Activated effector memory CD4-positive, alpha-beta T cell treated with Interleukin-2 at 50 U/mL for 16 hours (primary cell): ENCODE data around the gene UGT1A4.
"Not testable (repeated sequence)": the region's sequence is repeated elsewhere in the genome, so short reads cannot be mapped to it uniquely, and the experiment has no call there.

ENCODE experiments used
- DNase-seq: peaks from one replicate; pipeline ENCODE4 v3.0.0-alpha.2; 2020

Gene UGT1A4

DNA sequence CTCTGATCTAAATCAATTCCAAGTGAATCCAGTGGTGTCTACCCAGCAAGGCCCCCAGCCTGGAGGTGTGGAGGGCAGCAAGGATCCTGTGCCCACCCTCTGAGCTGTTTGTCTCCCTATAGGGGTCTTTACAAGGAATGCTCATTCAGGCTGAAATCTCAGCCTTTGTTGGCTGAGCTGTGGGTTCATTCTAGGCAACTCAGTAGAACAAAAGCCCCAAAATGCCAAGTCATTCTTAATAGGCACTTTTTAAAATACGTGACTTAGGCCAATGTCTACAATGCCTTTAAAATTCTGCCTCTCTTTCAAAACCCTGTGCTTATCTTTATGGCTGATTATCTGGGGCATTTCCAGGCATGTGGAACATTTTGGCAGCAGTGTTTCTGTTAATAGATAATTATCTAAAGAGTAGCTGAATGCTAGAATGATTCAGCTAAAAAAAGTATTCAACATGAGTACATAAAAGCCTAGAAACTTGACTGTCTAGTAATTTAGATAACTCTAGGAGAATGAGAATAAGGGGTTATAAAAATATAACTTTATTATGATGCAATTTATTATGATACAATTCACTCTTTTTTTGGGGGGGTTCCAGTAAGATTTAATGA lies 18.4 kb upstream of the UGT1A4 start:
- DNase-seq: no peak

DNA sequence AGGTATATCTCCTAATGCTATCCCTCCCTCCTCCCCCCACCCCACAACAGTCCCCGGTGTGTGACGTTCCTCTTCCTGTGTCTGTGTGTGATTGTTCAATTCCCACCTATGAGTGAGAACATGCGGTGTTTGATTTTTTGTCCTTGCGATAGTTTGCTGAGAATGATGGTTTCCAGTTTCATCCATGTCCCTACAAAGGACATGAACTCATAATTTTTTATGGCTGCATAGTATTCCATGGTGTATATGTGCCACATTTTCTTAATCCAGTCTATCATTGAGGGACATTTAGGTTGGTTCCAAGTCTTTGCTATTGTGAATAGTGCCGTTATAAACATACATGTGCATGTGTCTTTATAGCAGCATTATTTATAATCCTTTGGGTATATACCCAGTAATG lies 17.7 kb upstream of the UGT1A4 start:
- not testable (repeated sequence) for DNase-seq

DNA sequence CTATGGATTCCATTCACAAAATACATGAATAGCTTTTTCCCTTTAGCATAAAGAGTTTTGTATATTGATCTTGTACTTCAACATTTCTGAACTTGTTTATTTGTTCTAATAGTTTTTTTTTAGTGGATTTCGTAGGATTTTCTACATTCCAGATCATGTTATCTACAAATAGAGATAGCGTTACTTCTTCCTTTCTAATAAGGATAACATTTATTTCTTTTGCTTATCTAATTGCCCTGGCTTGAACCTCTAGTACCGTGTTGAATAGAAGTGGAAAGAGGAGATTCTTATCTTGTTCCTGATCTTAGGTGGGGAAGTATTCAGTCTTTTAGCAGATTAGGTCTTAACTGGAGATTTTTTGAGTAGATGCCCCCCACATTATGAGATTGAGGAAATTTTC lies 16.3 kb upstream of the UGT1A4 start:
- no peak for DNase-seq

DNA sequence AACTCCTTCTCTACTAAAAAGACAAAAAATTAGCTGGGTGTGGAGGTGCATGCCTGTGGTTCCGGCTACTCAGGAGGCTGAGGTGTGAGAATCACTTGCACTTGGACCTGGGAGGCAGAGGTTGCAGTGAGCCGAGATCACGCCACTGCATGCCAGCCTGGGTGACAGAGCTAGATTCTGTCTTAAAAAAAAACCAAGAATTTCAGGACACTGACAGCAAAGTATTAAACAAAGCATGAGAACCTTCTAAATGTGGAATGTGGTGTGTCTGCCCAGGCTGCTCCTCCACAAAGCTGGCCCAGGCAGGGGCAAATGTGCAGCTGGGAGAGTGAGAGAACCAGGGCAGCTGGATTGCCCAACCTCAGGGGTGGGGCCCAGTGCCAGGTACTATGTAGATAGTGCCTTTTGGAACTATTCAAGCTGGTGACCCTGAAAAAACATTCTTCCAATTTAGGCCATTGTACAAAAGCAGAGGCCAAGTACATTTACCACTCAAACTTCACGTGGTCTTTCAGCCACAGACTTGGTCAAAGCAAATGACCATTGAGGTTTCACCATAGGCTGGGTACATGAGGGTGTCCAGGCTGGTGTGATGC lies 12.5 kb upstream of the UGT1A4 start:
- DNase-seq: no peak

GRCh38 chr2:233706720-233707119 lies 11.8 kb upstream of the UGT1A4 start:
- no peak for DNase-seq

DNA sequence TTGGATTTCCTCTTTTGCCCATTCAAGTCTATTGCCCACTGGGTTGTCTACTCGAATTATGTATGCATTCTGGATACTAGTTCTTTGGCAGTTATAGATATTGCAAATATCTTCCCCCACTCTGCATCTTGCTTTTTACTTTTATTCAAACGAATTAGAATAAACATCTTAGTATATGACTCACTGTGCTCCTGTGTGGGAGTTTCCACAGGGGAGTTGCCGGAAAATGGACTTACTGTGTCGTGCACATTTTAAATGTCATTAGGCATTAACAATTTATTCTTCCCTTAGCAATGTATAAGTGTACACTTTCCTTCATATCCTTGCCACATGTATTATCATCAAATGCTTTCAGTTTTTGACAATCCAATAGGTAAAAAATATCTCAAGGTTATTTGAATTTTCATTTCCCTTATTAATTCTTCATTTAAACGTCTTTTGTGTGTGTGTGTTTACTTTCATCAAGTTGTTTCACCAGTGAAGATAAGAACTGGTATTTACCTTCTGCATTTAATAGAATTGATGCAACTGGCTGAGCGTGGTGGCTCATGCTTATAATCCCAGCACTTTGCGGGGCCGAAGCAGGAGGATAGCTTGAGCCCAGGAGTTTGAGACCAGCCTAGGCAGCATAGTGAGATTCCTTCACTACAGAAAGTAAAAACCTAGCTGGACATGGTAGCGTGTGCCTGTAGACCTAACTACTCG lies 10.4 kb upstream of the UGT1A4 start:
- DNase-seq: no peak

DNA sequence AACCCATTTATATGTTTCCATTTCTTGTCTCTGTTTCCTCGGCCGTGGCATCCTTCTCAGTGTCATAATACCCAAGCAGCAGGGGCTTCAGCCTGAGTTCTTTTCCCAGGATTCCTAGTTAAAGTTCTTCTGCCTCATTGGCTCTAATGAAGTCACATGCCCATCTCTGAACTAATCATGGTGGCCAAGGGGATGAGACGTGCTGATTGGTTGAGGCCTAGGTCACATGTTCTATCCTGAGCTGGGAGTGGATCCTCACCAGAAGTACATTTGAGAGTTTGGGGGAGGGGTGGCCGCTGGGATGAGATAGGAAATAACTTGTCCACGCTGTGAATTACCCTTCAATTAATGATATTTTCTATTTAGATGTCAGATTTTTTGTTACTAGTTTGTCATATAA lies 9.6 kb upstream of the UGT1A4 start:
- DNase-seq: no peak

- peak; percentile 37 for DNase-seq
Observed at GRCh38 chr2:233711312-233712008, 7.1 kb upstream of the UGT1A4 start.

DNA sequence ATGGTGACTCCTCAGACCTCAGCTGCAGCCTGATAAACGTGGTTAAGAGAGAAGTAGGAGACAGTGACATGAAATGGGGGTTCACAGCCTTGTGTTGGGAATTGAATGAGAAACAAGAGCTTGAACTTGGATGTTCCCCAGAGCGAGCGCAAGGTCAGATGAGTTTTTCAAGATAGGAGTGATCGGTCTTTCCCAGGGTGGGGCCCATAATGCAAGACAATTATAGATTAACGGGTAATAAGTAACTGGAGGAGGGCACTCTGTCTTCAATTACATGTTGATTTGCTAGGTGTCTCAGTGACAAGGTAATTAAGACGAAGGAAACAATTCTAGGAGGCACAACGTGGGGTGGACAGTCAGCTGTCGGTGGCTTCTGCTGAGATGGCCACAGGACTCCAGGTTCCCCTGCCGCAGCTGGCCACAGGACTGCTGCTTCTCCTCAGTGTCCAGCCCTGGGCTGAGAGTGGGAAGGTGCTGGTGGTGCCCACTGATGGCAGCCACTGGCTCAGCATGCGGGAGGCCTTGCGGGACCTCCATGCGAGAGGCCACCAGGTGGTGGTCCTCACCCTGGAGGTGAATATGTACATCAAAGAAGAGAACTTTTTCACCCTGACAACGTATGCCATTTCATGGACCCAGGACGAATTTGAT lies 5.8 kb upstream of the UGT1A4 start, which contains the start of gene UGT1A5:
TSS of gene UGT1A5 (plus strand) at position 297 of the 651 bp plus-strand sequence. CDS start at position 382, 85 bp downstream.
- DNase-seq: no peak

GRCh38 chr2:233713262-233713615 lies 5.3 kb upstream of the UGT1A4 start:
- no peak for DNase-seq

GRCh38 chr2:233714121-233714520 lies 4.4 kb upstream of the UGT1A4 start:
- DNase-seq: no peak

DNA sequence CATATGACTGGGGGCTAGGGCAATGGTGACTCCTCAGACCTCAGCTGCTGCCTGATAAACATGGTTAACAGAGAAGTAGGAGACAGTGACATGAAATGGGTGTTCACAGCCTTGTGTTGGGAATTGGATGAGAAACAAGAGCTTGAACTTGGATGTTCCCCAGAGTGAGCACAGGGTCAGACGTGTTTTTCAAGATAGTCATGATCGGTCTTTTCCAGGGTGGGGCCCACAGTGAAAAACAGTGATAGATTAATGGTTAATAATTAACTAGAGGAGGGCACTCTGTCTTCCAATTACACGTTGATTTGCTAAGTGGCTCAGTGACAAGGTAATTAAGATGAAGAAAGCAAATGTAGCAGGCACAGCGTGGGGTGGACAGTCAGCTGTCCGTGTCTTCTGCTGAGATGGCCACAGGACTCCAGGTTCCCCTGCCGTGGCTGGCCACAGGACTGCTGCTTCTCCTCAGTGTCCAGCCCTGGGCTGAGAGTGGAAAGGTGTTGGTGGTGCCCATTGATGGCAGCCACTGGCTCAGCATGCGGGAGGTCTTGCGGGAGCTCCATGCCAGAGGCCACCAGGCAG lies 10.3 kb downstream of the UGT1A4 start, which contains the start of gene UGT1A3:
TSS of gene UGT1A3 (plus strand) at position 320 of the 579 bp plus-strand sequence. CDS start at position 405, 85 bp downstream.
- DNase-seq: no peak

DNA sequence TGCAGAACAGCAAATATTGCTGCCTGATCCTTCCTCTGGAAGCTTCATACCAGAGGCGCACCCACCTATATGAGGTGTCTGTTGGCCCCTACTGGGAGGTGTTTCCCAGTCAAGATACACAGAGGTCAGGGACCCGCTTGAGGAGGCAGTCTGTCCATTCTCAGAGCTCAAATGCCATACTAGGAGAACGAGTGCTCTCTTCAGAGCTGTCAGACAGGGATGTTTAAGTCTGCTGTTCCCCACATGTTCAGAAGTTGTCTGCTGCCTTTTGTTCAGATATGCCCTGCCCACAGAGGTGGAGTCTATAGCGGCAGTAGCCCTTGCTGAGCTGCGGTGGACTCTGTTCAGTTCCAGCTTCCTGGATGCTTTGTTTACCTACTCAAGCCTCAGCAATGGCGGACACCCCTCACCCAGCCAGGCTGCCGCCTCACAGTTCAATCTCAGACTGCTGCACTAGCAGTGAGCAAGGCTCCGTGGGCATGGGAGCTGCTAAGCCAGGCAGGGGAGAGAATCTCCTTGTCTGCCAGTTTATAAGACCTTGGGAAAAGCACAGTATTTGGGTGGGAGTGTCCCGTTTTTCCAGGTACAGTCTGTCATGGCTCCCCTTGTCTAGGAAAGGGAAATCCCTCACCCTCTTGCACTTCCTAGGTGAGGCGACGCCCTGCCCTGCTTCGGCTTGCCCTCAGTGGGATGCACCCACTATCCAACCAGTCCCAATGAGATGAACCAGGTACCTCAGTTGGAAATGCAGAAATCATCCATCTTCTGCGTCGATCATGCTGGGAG lies 18.5 kb downstream of the UGT1A4 start:
- DNase-seq: not testable (repeated sequence)

GRCh38 chr2:233740870-233741269 lies 22.3 kb downstream of the UGT1A4 start:
- no peak for DNase-seq

DNA sequence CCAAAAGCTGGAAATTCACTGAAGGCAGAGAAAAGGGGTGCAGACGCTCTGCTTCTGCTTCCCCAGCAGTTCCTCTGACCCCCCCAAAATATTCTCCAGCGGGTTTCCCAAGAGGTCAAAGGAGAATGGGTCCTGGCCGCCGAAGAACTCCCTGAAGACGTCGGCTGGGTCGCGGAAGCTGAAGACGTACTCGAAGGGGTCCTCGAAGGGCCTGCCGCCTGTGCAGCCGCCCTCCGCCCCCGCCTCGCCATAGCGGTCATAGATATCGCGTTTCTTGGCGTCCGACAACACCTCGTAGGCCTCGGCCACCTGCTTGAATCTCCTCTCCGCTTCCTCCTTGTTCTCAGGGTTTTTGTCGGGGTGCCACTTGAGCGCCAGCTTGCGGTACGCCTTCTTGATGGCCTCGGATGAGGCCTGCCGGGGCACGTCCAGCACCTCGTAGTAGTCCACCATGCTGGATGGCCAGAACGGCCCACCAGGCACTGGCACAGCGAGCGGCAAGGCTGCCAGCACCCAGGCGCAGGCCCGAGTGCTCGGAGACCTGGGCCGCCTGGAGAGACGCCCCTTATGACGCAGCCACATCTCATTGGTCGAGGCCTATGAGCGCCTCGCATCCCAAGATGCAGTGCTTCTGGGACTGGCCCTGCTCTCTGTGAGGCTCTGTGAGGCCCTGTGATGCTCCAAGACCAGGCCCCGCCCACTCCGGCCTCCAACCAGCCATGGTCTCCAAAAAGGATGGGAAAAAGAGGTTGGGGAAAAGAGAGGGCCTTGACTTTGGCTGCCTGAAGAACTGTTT lies 25.1 kb downstream of the UGT1A4 start:
- DNase-seq: no peak

- no peak for DNase-seq
Observed at GRCh38 chr2:233745073-233745755, 26.7 kb downstream of the UGT1A4 start.

DNA sequence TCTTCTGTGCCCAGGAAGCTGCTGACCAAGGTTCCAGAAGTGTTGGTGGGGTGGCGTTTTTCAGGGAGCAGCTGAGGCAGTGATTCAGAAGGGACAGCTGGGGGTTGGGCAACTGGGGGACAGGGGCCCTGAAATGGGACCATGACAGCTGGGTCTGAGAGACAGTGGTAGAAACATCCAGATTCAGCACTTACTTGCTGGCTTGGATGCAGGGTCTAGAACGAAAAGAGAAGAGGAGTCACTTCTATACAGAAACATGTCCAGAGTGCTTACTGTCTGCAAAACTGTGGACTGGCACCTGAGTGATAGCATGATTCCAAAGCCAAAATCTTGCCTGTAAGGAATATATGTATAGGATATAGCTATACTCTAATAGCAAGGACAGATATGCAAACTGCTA lies 27.3 kb downstream of the UGT1A4 start:
- not testable (repeated sequence) for DNase-seq

- DNase-seq: no peak
Observed at GRCh38 chr2:233746475-233747282, 28.1 kb downstream of the UGT1A4 start.

GRCh38 chr2:233747283-233747544 lies 28.7 kb downstream of the UGT1A4 start:
- DNase-seq: no peak

GRCh38 chr2:233750689-233751088 lies 32.2 kb downstream of the UGT1A4 start:
- not testable (repeated sequence) for DNase-seq
